ENCODE measurements around the gene B3GALT4.

GRCh38 chr6:33259032-33259431, 17.9 kb upstream of the B3GALT4 start:
- TF ChIP-seq EZH2 (optimal IDR thresholded peaks at IDR 0.05; ENCODE audit: low read depth, low read length) (no peak), CTCF (IDR thresholded peaks at IDR 0.05; ENCODE audit: low read length) (no peak), EZH2phosphoT487 (IDR thresholded peaks at IDR 0.05; ENCODE audit: low read length) (no peak)
